Activated CD4-positive, alpha-beta T cell treated with anti-CD3 and anti-CD28 coated beads, Interleukin-2, Interleukin-6, amounts not matched to agents 100 ng/mL and 50 ng/mL, durations not matched to agents 16 hours and 8 hours (primary cell): ENCODE measurements around the gene FAM120B.
A peak's percentile ranks its signal among the peaks of the same experiment; 100 is the strongest.

Source experiments
- DNase-seq: peaks from one replicate; pipeline ENCODE4 v3.0.0-alpha.2; 2020

FAM120B gene

GRCh38 chr6:170273191-170273590 lies 33.4 kb upstream of the FAM120B start:
- no peak for DNase-seq

GRCh38 chr6:170273681-170274080 lies 32.9 kb upstream of the FAM120B start:
- no peak for DNase-seq

- no peak for DNase-seq
Measured at GRCh38 chr6:170274713-170275560, 31.6 kb upstream of the FAM120B start.

GRCh38 chr6:170276369-170277057 lies 30.0 kb upstream of the FAM120B start:
- DNase-seq: no peak

- no peak for DNase-seq
Measured at GRCh38 chr6:170277893-170278742, 28.4 kb upstream of the FAM120B start.

GRCh38 chr6:170278743-170279094 lies 27.8 kb upstream of the FAM120B start:
- no peak for DNase-seq

- DNase-seq: no peak
Measured at GRCh38 chr6:170279426-170279825, 27.1 kb upstream of the FAM120B start.

- DNase-seq: peak; percentile 58
Measured at GRCh38 chr6:170279977-170280688, 26.4 kb upstream of the FAM120B start.

GRCh38 chr6:170280689-170281045 lies 25.9 kb upstream of the FAM120B start:
- no peak for DNase-seq

- no peak for DNase-seq
Measured at GRCh38 chr6:170281331-170282292, 24.9 kb upstream of the FAM120B start.

- DNase-seq: no peak
Measured at GRCh38 chr6:170282512-170283158, 23.9 kb upstream of the FAM120B start.

GRCh38 chr6:170283212-170284081 lies 23.1 kb upstream of the FAM120B start:
- no peak for DNase-seq

- DNase-seq: no peak
Measured at GRCh38 chr6:170284126-170284773, 22.3 kb upstream of the FAM120B start.

- DNase-seq: no peak
Measured at GRCh38 chr6:170284866-170285469, 21.6 kb upstream of the FAM120B start.

- no peak for DNase-seq
Measured at GRCh38 chr6:170285482-170285881, 21.1 kb upstream of the FAM120B start.

- DNase-seq: no peak
Measured at GRCh38 chr6:170286246-170286933, 20.2 kb upstream of the FAM120B start.

- no peak for DNase-seq
Measured at GRCh38 chr6:170286934-170287265, 19.7 kb upstream of the FAM120B start.

- no peak for DNase-seq
Measured at GRCh38 chr6:170287371-170287876, 19.1 kb upstream of the FAM120B start.
